Esophagus muscularis mucosa (tissue), 3 donors: Measurements from ENCODE around the gene DARS1.

Source experiments
- EP300 ChIP-seq: sonication (generic); formaldehyde crosslinking; IDR thresholded peaks from one replicate; pipeline ENCODE4 v1.6.1; 2017; ENCODE audit warnings: antibody characterized with exemption
- TF ChIP-seq, protein P1 (sequence below), 3 experiments: fragments of 200-600 bp in 2 of 3; fragments of 450-650 bp in 1 of 3; sonication (generic) in 2 of 3; IDR thresholded peaks; one replicate each; pipeline ENCODE4 v1.5.1; 2017 to 2019; ENCODE audit warnings: antibody characterized with exemption in 3 of 3, mild to moderate bottlenecking in 2 of 3, moderate library complexity in 1 of 3

DNA sequence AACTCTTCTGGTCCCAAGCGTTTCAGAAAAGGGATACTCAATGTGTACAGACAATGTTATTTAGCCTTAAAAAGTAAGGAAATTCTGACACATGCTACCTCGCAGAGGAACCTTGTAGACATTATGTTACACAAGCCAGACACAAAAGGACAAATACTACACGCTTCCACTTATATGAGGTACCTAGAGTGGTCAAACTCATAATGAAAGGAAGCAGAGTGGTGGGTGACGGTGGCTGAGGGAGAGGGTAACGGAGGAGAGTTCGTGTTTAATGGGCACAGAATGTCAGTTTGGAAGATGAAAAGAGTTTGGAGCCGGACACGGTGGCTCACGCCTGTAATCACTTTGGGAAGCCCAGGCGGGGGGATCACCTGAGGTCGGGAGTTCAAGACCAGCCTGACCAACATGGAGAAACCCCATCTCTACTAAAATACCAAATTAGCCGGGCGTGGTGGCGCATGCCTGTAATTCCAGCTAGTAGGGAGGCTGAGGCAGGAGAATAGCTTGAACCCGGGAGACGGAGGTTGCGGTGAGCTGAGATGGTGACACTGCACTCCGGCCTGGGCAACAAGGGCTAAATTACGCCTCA lies 110.6 kb downstream of the DARS1 start:
- TF ChIP-seq, protein P1, sequence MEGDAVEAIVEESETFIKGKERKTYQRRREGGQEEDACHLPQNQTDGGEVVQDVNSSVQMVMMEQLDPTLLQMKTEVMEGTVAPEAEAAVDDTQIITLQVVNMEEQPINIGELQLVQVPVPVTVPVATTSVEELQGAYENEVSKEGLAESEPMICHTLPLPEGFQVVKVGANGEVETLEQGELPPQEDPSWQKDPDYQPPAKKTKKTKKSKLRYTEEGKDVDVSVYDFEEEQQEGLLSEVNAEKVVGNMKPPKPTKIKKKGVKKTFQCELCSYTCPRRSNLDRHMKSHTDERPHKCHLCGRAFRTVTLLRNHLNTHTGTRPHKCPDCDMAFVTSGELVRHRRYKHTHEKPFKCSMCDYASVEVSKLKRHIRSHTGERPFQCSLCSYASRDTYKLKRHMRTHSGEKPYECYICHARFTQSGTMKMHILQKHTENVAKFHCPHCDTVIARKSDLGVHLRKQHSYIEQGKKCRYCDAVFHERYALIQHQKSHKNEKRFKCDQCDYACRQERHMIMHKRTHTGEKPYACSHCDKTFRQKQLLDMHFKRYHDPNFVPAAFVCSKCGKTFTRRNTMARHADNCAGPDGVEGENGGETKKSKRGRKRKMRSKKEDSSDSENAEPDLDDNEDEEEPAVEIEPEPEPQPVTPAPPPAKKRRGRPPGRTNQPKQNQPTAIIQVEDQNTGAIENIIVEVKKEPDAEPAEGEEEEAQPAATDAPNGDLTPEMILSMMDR (IDR thresholded peaks at IDR 0.05), result no peak
- TF ChIP-seq EP300, result no peak
